K562 (cell line): ENCODE data around the gene IKBKG. TPM values are rescaled to one million over a fixed set of nuclear protein-coding genes. Genes with fewer than 3 reads are reported as not detected.

Source experiments
- E2F3 ChIP-seq: fragments of 250-450 bp; sonication (Bioruptor Pico); IDR thresholded peaks from 2 replicates; pipeline ENCODE4 v1.4.0; 2020; ENCODE audit warnings: mild to moderate bottlenecking
- FOXM1 ChIP-seq, 2 experiments: fragments of 450-650 bp in 1 of 2; sonication (generic) in 1 of 2; formaldehyde crosslinking in 1 of 2; IDR thresholded peaks; 2 replicates each; pipeline versions ENCODE4 v1.6.1 to v1.9.0; 2017 to 2022; ENCODE audit warnings: low read depth in 2 of 2, mild to moderate bottlenecking in 2 of 2, missing genetic modification reagents in 1 of 2, moderate library complexity in 1 of 2
- GTF2B ChIP-seq: IDR thresholded peaks from 2 replicates; pipeline ENCODE4 v1.6.1; 2011; ENCODE audit not compliant: insufficient read length; ENCODE audit errors: extremely low read depth
- KDM4B ChIP-seq, 2 experiments: fragments of 450-650 bp in 1 of 2; sonication (generic) in 1 of 2; IDR thresholded peaks; 2 replicates each; pipeline ENCODE4 v1.6.1; 2016 to 2017; ENCODE audit warnings: borderline replicate concordance in 2 of 2, antibody characterized with exemption in 1 of 2, low read depth in 1 of 2, mild to moderate bottlenecking in 1 of 2
- MCM5 ChIP-seq: fragments of 450-650 bp; IDR thresholded peaks from 2 replicates; pipeline ENCODE4 v1.6.1; 2016; ENCODE audit warnings: low read depth
- NCOA2 ChIP-seq, 2 experiments: fragments of 450-650 bp; IDR thresholded peaks; 2 replicates each; pipeline ENCODE4 v1.6.1; 2018; ENCODE audit warnings: mild to moderate bottlenecking in 2 of 2, moderate library complexity in 1 of 2; ENCODE audit not compliant: partially characterized antibody in 2 of 2
- NFATC3 ChIP-seq: fragments of 450-650 bp; IDR thresholded peaks from 2 replicates; pipeline ENCODE4 v1.6.1; 2017; ENCODE audit warnings: mild to moderate bottlenecking
- NR1H2 ChIP-seq: sonication (generic); formaldehyde crosslinking; IDR thresholded peaks from 2 replicates; pipeline ENCODE4 v1.4.0; 2020; ENCODE audit warnings: mild to moderate bottlenecking, missing genetic modification reagents
- PCBP1 ChIP-seq: fragments of 200-400 bp; formaldehyde crosslinking; IDR thresholded peaks from 2 replicates; pipeline ENCODE4 v1.6.1; 2018; ENCODE audit warnings: mild to moderate bottlenecking, low read depth, low read length; ENCODE audit not compliant: poor library complexity, severe bottlenecking
- POLR2AphosphoS5 ChIP-seq: IDR thresholded peaks from 2 replicates; pipeline ENCODE4 v1.6.1; 2011; ENCODE audit warnings: mild to moderate bottlenecking, low read depth, low read length, moderate library complexity; ENCODE audit not compliant: control insufficient read depth, insufficient read depth
- RAD21 ChIP-seq, 2 experiments: fragments of 250-450 bp in 1 of 2; fragments of 450-650 bp in 1 of 2; sonication (Bioruptor Pico) in 1 of 2; formaldehyde crosslinking in 1 of 2; IDR thresholded peaks in 1 of 2; conservative IDR thresholded peaks in 1 of 2; 2 replicates each; pipeline versions ENCODE4 v1.4.0 to v1.8.0; 2020 to 2022; ENCODE audit warnings: mild to moderate bottlenecking in 2 of 2, moderate library complexity in 1 of 2
- RBM25 ChIP-seq: fragments of 200-400 bp; formaldehyde crosslinking; IDR thresholded peaks from 2 replicates; pipeline ENCODE4 v1.6.1; 2018; ENCODE audit warnings: low read length, low read depth, moderate library complexity; ENCODE audit not compliant: severe bottlenecking
- SMARCB1 ChIP-seq: IDR thresholded peaks from 2 replicates; pipeline ENCODE4 v1.6.1; 2011; ENCODE audit warnings: improper control_type of control experiment, low read depth; ENCODE audit not compliant: insufficient read length
- SNAPC5 ChIP-seq: fragments of 250-450 bp; sonication (Bioruptor Pico); IDR thresholded peaks from 2 replicates; pipeline ENCODE4 v1.8.0; 2021; ENCODE audit warnings: moderate library complexity, mild to moderate bottlenecking, inconsistent platforms
- TCF3 ChIP-seq: sonication (generic); formaldehyde crosslinking; IDR thresholded peaks from 2 replicates; pipeline ENCODE4 v1.4.0; 2020; ENCODE audit warnings: mild to moderate bottlenecking, missing genetic modification reagents
- U2AF1 ChIP-seq: fragments of 200-400 bp; formaldehyde crosslinking; optimal IDR thresholded peaks from 2 replicates; pipeline ENCODE3; 2017; ENCODE audit warnings: mild to moderate bottlenecking, low read depth, low read length, moderate library complexity
- ZBTB49 ChIP-seq: sonication (generic); formaldehyde crosslinking; IDR thresholded peaks from 2 replicates; pipeline ENCODE4 v1.8.0; 2022; ENCODE audit warnings: missing genetic modification reagents, mild to moderate bottlenecking, borderline replicate concordance
- ZBTB7A ChIP-seq: IDR thresholded peaks from 2 replicates; pipeline ENCODE4 v1.6.1; 2011; ENCODE audit warnings: low read depth, mild to moderate bottlenecking, low read length, moderate library complexity, borderline replicate concordance; ENCODE audit not compliant: control insufficient read depth
- ZFP36 ChIP-seq: fragments of 150-350 bp; IDR thresholded peaks from 2 replicates; pipeline ENCODE4 v1.6.1; 2018; ENCODE audit warnings: low read length, low read depth; ENCODE audit not compliant: partially characterized antibody
- ZNF280A ChIP-seq: fragments of 450-650 bp; IDR thresholded peaks from 2 replicates; pipeline ENCODE4 v1.6.1; 2018; ENCODE audit warnings: mild to moderate bottlenecking, low read depth; ENCODE audit not compliant: partially characterized antibody
- ZNF282 ChIP-seq: sonication (generic); formaldehyde crosslinking; IDR thresholded peaks from 2 replicates; pipeline ENCODE4 v1.8.1; 2023; ENCODE audit warnings: missing genetic modification reagents
- ZNF444 ChIP-seq: fragments of 250-450 bp; sonication (Bioruptor Pico); IDR thresholded peaks from 2 replicates; pipeline ENCODE4 v1.4.0; 2020; ENCODE audit warnings: mild to moderate bottlenecking, moderate library complexity
- polyA plus RNA-seq, 8 experiments: library from polyadenylated mRNA; depleted of rRNA in 4 of 8; stranded (reverse) in 5 of 8; unstranded in 3 of 8; fragments of >200 nt; fragmentation: Nextera tagmentation in 2 of 8; fragmentation: Illumina TruSeq in 1 of 8; extraction: Ambion mirVana in 2 of 8; extraction: Trizol in 1 of 8; gene quantifications; 2 replicates each; pipeline versions ENCODE4 v1.2.1 to v1.2.3, GENCODE V29; 2011 to 2014; ENCODE audit warnings: inconsistent platforms in 1 of 8, missing spikeins in 1 of 8
- total RNA-seq, 7 experiments: library from RNA; depleted of rRNA in 6 of 7; stranded (reverse); fragments of >200 nt in 6 of 7; fragmentation: Illumina TruSeq in 2 of 7; extraction: Trizol in 2 of 7; gene quantifications; 2 replicates each; pipeline versions ENCODE4 v1.2.1 to v1.2.3, GENCODE V29; 2011 to 2021; ENCODE audit warnings: low replicate concordance in 1 of 7

IKBKG gene
- total and polyA plus RNA-seq, 9 of the 15 experiments (the other 6 are each of a cell fraction or from before 2014, with no cell fraction given) = 0.68 to 60.0 (median 21.9) TPM

GRCh38 chrX:154534526-154535322, 12.7 kb upstream of the IKBKG start (continued):
- TF ChIP-seq SNAPC5 = no peak
- no peak for TF ChIP-seq GTF2B
- TF ChIP-seq NR1H2 (CRISPR knock-in tag) = no peak
- TF ChIP-seq U2AF1 = no peak
- no peak for TF ChIP-seq RBM25
- TF ChIP-seq E2F3 (CRISPR knock-in tag) = no peak
- no peak for TF ChIP-seq MCM5
- TF ChIP-seq SMARCB1 = no peak
- TF ChIP-seq ZNF444 (CRISPR knock-in tag) = no peak
- TF ChIP-seq NCOA2 (IDR thresholded peaks at IDR 0.05; ENCODE audit: partially characterized antibody in 2 of 2) = no peak
- peak; percentile 24; the same call in 1 of the 2 replicates for TF ChIP-seq POLR2AphosphoS5
- peak; percentile 18; the same call in 1 of the 2 replicates for TF ChIP-seq ZBTB7A
- TF ChIP-seq ZBTB49 = no peak
- TF ChIP-seq FOXM1 (IDR thresholded peaks at IDR 0.05; ENCODE audit: low read depth) = no peak
- no peak for TF ChIP-seq FOXM1 (CRISPR knock-in tag; IDR thresholded peaks at IDR 0.05; ENCODE audit: low read depth)
- TF ChIP-seq RAD21 (CRISPR knock-in tag; conservative IDR thresholded peaks at IDR 0.05 in 1 of 2, IDR thresholded peaks at IDR 0.05 in 1 of 2) = peak; percentile 98 to 99
- no peak for TF ChIP-seq NFATC3
- TF ChIP-seq ZNF282 (CRISPR knock-in tag) = no peak
- TF ChIP-seq ZFP36 = no peak
- no peak for TF ChIP-seq PCBP1
- TF ChIP-seq KDM4B (IDR thresholded peaks at IDR 0.05; ENCODE audit: borderline replicate concordance in 2 of 2, low read depth in 1 of 2) = no peak
- no peak for TF ChIP-seq ZNF280A
- TF ChIP-seq TCF3 (CRISPR knock-in tag) = no peak
